H1 (cell line): ENCODE results near the gene SH2D2A. TPM values are rescaled to one million over a fixed set of nuclear protein-coding genes. Genes with fewer than 3 reads are reported as not detected.

Experiments
- CTCF ChIA-PET: fragments of 300-600 bp; sonication (Branson Sonifier 250); formaldehyde crosslinking; loops from one replicate; lab custom pipeline; 2021; ENCODE audit not compliant: partially characterized antibody; lab: Charles Lee
- POLR2A ChIA-PET: fragments of 300-600 bp; sonication (Branson Sonifier 250); formaldehyde crosslinking; loops from one replicate; lab custom pipeline; 2021; ENCODE audit warnings: inconsistent platforms; ENCODE audit not compliant: partially characterized antibody; lab: Charles Lee
- DNase-seq, 2 experiments: peaks; one replicate each; pipeline versions ENCODE4 v3.0.0 to v3.0.0-alpha.2; 2010 to 2022; ENCODE audit warnings: low spot score in 2 of 2, low read depth in 1 of 2, mixed read lengths in 1 of 2
- FAIRE-seq: peaks from 2 replicates; lab custom pipeline; 2011; peaks lifted over from hg19 to GRCh38; lab: Jason Lieb, UNC
- H2AFZ ChIP-seq: 2 replicates; pipeline ENCODE4 v1.8.1; 2012; ENCODE audit warnings: low read length, inconsistent platforms
- H2AK5ac ChIP-seq: 2 replicates; pipeline ENCODE4 v1.6.1; 2013; ENCODE audit warnings: low read depth, low read length
- H2BK120ac ChIP-seq: replicated peaks from 2 replicates; pipeline ENCODE3; 2013; ENCODE audit warnings: low read depth, low read length, inconsistent platforms
- H2BK12ac ChIP-seq: 2 replicates; pipeline ENCODE4 v1.6.1; 2013; ENCODE audit warnings: low read depth, low read length
- H2BK15ac ChIP-seq: 2 replicates; pipeline ENCODE4 v1.6.1; 2013; ENCODE audit warnings: low read length
- H2BK20ac ChIP-seq: 2 replicates; pipeline ENCODE4 v1.6.1; 2013; ENCODE audit warnings: low read length
- H2BK5ac ChIP-seq: 2 replicates; pipeline ENCODE4 v1.6.1; 2013; ENCODE audit warnings: low read depth, low read length
- H3K14ac ChIP-seq: 2 replicates; pipeline ENCODE4 v1.6.1; 2013; ENCODE audit warnings: inconsistent platforms; ENCODE audit not compliant: insufficient read length
- H3K18ac ChIP-seq: 2 replicates; pipeline ENCODE4 v1.6.1; 2013; ENCODE audit warnings: low read length; ENCODE audit errors: extremely low read depth
- H3K23ac ChIP-seq: 2 replicates; pipeline ENCODE4 v1.6.1; 2013; ENCODE audit warnings: inconsistent platforms; ENCODE audit not compliant: insufficient read length
- H3K23me2 ChIP-seq: 2 replicates; pipeline ENCODE4 v1.6.1; 2013; ENCODE audit warnings: low read depth, low read length
- H3K27ac ChIP-seq: 2 replicates; pipeline ENCODE4 v1.6.1; 2011; ENCODE audit warnings: low read depth, low read length, inconsistent platforms
- H3K27me3 ChIP-seq, 4 experiments: replicated peaks in 1 of 4; 1 replicate in 1 of 4; 2 replicates in 3 of 4; pipeline versions ENCODE4 v1.6.1 to v1.8.1; 2011 to 2013; ENCODE audit warnings: low read length in 3 of 4, mild to moderate bottlenecking in 3 of 4, inconsistent platforms in 2 of 4, mixed read lengths in 2 of 4, moderate library complexity in 1 of 4; ENCODE audit not compliant: control insufficient read depth in 3 of 4, insufficient read depth in 3 of 4; ENCODE audit errors: extremely low read depth in 1 of 4
- H3K36me3 ChIP-seq, 4 experiments: 2 replicates each; pipeline versions ENCODE4 v1.6.1 to v1.8.1; 2011 to 2013; ENCODE audit warnings: mild to moderate bottlenecking in 4 of 4, low read length in 3 of 4, moderate library complexity in 2 of 4, control low read depth in 1 of 4, inconsistent platforms in 1 of 4; ENCODE audit not compliant: insufficient read depth in 4 of 4, control insufficient read depth in 2 of 4
- H3K4ac ChIP-seq: replicated peaks from 2 replicates; pipeline ENCODE3; 2013; ENCODE audit warnings: low read length, low read depth, mixed read lengths, inconsistent platforms; ENCODE audit not compliant: insufficient read length
- H3K4me1 ChIP-seq, 4 experiments: replicated peaks in 1 of 4; 1 replicate in 1 of 4; 2 replicates in 3 of 4; pipeline versions ENCODE4 v1.6.1 to v1.8.1; 2011 to 2013; ENCODE audit warnings: low read length in 3 of 4, inconsistent platforms in 2 of 4, mixed read lengths in 1 of 4; ENCODE audit not compliant: insufficient read depth in 4 of 4, control insufficient read depth in 3 of 4
- H3K4me2 ChIP-seq, 2 experiments: 2 replicates each; pipeline versions ENCODE4 v1.6.1 to v1.8.1; 2011 to 2013; ENCODE audit warnings: low read depth in 2 of 2, low read length in 2 of 2, control low read depth in 1 of 2, inconsistent platforms in 1 of 2, mild to moderate bottlenecking in 1 of 2; ENCODE audit not compliant: insufficient read depth in 1 of 2
- H3K4me3 ChIP-seq, 4 experiments: fragments of 200-600, 300-600 bp in 1 of 4; sonication (generic), shearing (Covaris generic), sonication (Bioruptor Twin) in 1 of 4; 2 replicates each; pipeline versions ENCODE4 v1.5.1 to v1.8.1; 2011 to 2016; ENCODE audit warnings: low read length in 4 of 4, low read depth in 3 of 4, control low read depth in 2 of 4, inconsistent platforms in 2 of 4, mild to moderate bottlenecking in 2 of 4, mixed read lengths in 1 of 4, moderate library complexity in 1 of 4; ENCODE audit not compliant: insufficient read depth in 2 of 4; ENCODE audit errors: extremely low read depth in 1 of 4
- H3K56ac ChIP-seq: replicated peaks from 2 replicates; pipeline ENCODE3; 2013; ENCODE audit warnings: low read depth, mild to moderate bottlenecking, mixed read lengths, low read length, inconsistent platforms; ENCODE audit not compliant: insufficient read length
- H3K79me1 ChIP-seq: 2 replicates; pipeline ENCODE4 v1.6.1; 2013; ENCODE audit warnings: low read depth, low read length, control low read depth
- H3K79me2 ChIP-seq, 2 experiments: 2 replicates each; pipeline versions ENCODE4 v1.6.1 to v1.8.1; 2012 to 2013; ENCODE audit warnings: low read length in 2 of 2, mild to moderate bottlenecking in 2 of 2, inconsistent platforms in 1 of 2; ENCODE audit not compliant: insufficient read depth in 2 of 2, control insufficient read depth in 1 of 2
- H3K9ac ChIP-seq, 4 experiments: replicated peaks in 1 of 4; 1 replicate in 1 of 4; 2 replicates in 3 of 4; pipeline versions ENCODE4 v1.6.1 to v1.8.1; 2011 to 2013; ENCODE audit warnings: low read depth in 3 of 4, low read length in 3 of 4, control low read depth in 2 of 4, mild to moderate bottlenecking in 2 of 4, moderate library complexity in 2 of 4, inconsistent platforms in 1 of 4; ENCODE audit errors: extremely low read depth in 1 of 4
- H3K9me3 ChIP-seq, 2 experiments: 2 replicates each; pipeline versions ENCODE4 v1.6.1 to v1.8.1; 2012 to 2013; ENCODE audit warnings: mild to moderate bottlenecking in 2 of 2, moderate library complexity in 2 of 2, control low read depth in 1 of 2, inconsistent platforms in 1 of 2, low read depth in 1 of 2, low read length in 1 of 2, mixed read lengths in 1 of 2; ENCODE audit not compliant: insufficient read depth in 2 of 2
- H4K20me1 ChIP-seq, 2 experiments: replicated peaks in 1 of 2; 2 replicates each; pipeline versions ENCODE3 to v1.8.1; 2011 to 2013; ENCODE audit warnings: inconsistent platforms in 2 of 2, low read length in 2 of 2, mild to moderate bottlenecking in 1 of 2; ENCODE audit not compliant: insufficient read depth in 2 of 2, control insufficient read depth in 1 of 2
- H4K5ac ChIP-seq: 2 replicates; pipeline ENCODE4 v1.6.1; 2013; ENCODE audit warnings: low read length, low read depth, mixed read lengths, inconsistent platforms; ENCODE audit not compliant: insufficient read length
- H4K8ac ChIP-seq: 2 replicates; pipeline ENCODE4 v1.8.0; 2013; ENCODE audit warnings: mild to moderate bottlenecking, moderate library complexity, low read length, inconsistent platforms; ENCODE audit not compliant: insufficient read depth; ENCODE audit errors: extremely low read depth
- H4K91ac ChIP-seq: replicated peaks from 2 replicates; pipeline ENCODE3; 2013; ENCODE audit warnings: low read length, mixed read lengths, inconsistent platforms; ENCODE audit not compliant: insufficient read length
- ASH2L ChIP-seq: fragments of 200-600, 300-600 bp; sonication (generic); IDR thresholded peaks from one replicate; pipeline ENCODE4 v1.7.1; 2017; ENCODE audit warnings: low read length
- EGR1 ChIP-seq: IDR thresholded peaks from 2 replicates; pipeline ENCODE4 v1.6.1; 2011; ENCODE audit warnings: low read depth, low read length, borderline replicate concordance
- GABPA ChIP-seq: IDR thresholded peaks from 2 replicates; pipeline ENCODE4 v1.6.1; 2011; ENCODE audit warnings: mild to moderate bottlenecking, low read length, moderate library complexity, borderline replicate concordance; ENCODE audit not compliant: insufficient read depth
- GTF2F1 ChIP-seq: IDR thresholded peaks from 2 replicates; pipeline ENCODE4 v1.6.1; 2012; ENCODE audit warnings: low read depth, low read length, improper control_type of control experiment, borderline replicate concordance
- JUN ChIP-seq: IDR thresholded peaks from 2 replicates; pipeline ENCODE4 v1.6.1; 2011; ENCODE audit warnings: low read depth, mild to moderate bottlenecking, improper control_type of control experiment, low read length
- JUND ChIP-seq: IDR thresholded peaks from 2 replicates; pipeline ENCODE4 v1.6.1; 2011; ENCODE audit warnings: mild to moderate bottlenecking, improper control_type of control experiment, low read length
- KDM1A ChIP-seq: fragments of 200-600, 300-600 bp; sonication (generic); IDR thresholded peaks from 2 replicates; pipeline ENCODE4 v1.7.1; 2016; ENCODE audit warnings: mild to moderate bottlenecking, low read length, borderline replicate concordance
- MAFK ChIP-seq: IDR thresholded peaks from 2 replicates; pipeline ENCODE4 v1.6.1; 2012; ENCODE audit warnings: low read depth, mild to moderate bottlenecking, improper control_type of control experiment, low read length
- NANOG ChIP-seq: IDR thresholded peaks from 2 replicates; pipeline ENCODE4 v1.6.1; 2011; ENCODE audit warnings: low read length, low read depth, mild to moderate bottlenecking, inconsistent platforms; ENCODE audit not compliant: insufficient read depth, poor library complexity, severe bottlenecking
- RBBP5 ChIP-seq: IDR thresholded peaks from 2 replicates; pipeline ENCODE4 v1.7.1; 2012; ENCODE audit warnings: low read depth, mild to moderate bottlenecking, inconsistent platforms, low read length, moderate library complexity, borderline replicate concordance
- WGBS, 2 experiments: shearing (Covaris generic) in 1 of 2; methylation state at CpG; one replicate each; pipeline versions ENCODE4 v1.1.6 to v1.1.7; 2013 to 2015; ENCODE audit warnings: low lambda C conversion rate in 2 of 2, mixed read lengths in 2 of 2, inconsistent platforms in 1 of 2, low coverage in 1 of 2, missing lambda C conversion rate in 1 of 2; ENCODE audit not compliant: insufficient replicate concordance in 2 of 2, insufficient coverage in 1 of 2, insufficient read length in 1 of 2; ENCODE audit errors: extremely low coverage in 1 of 2, missing lambda C conversion rate in 1 of 2; 5-methylcytosine and 5-hydroxymethylcytosine counted together
- polyA plus RNA-seq, 7 experiments: library from polyadenylated mRNA; depleted of rRNA in 3 of 7; stranded (reverse) in 5 of 7; unstranded in 2 of 7; fragments of >200 nt in 5 of 7; fragments of 200-250 nt in 2 of 7; gene quantifications; 1 replicate in 5 of 7; 2 replicates in 1 of 7; 4 replicates in 1 of 7; pipeline versions ENCODE4 v1.2.1 to v1.2.3, GENCODE V29; 2011 to 2013; ENCODE audit warnings: missing spikeins in 2 of 7, mixed read lengths in 2 of 7
- total RNA-seq: library from RNA; stranded (reverse); fragmentation: NEBNext Ultra II Directional; extraction: Animal tissue kit (Norgen Biotek cat#: 25700); gene quantifications from 2 replicates; pipeline ENCODE4 v1.2.1, GENCODE V29; 2021

The SH2D2A gene
- total and polyA plus RNA-seq, 2 of the 8 experiments (the other 6 are each of a cell fraction or from before 2014, with no cell fraction given), result 3.3 to 7.9 TPM

- Histone ChIP-seq H2AK5ac (peak within 1 kb of the TSS; percentile 83; the same call in 1 of the 2 replicates), H3K18ac (peak within 1 kb of the TSS; percentile 72), H4K8ac (peak within 1 kb of the TSS; percentile 95; the same call in 1 of the 2 replicates), H3K9me3 (no peaks in the 10 kb centered on the region), H4K5ac (peak within 1 kb of the TSS; percentile 45), H4K91ac (peak within 1 kb of the TSS; percentile 4), H3K27ac (peak within 1 kb of the TSS; percentile 86), H3K36me3 (peaks cover 0 to 8% (median 2%) of the 10 kb centered on the region in 4 experiments; a peak in 3 of 8 replicates), H3K14ac (no peak within 1 kb of the TSS), H2AFZ (peak within 1 kb of the TSS; percentile 54), H4K20me1 (peaks cover 10 to 18% of the 10 kb centered on the region in 2 experiments), H3K23ac (no peak within 1 kb of the TSS), H2BK5ac (peak within 1 kb of the TSS; percentile 94), H3K4me1 (peaks cover 0 to 16% (median 6%) of the 10 kb centered on the region in 4 experiments; a peak in 5 of 7 replicates), H3K4me2 (peak within 1 kb of the TSS; percentile 96 to 97), H3K79me1 (peaks cover 10% of the 10 kb centered on the region), H2BK20ac (no peak within 1 kb of the TSS), H2BK120ac (no peak within 1 kb of the TSS), H3K56ac (peak within 1 kb of the TSS; percentile 27), H3K27me3 (no peaks in the 10 kb centered on the region), H3K9ac (peak within 1 kb of the TSS; percentile 91 to 96 (median 93)), H3K4ac (no peak within 1 kb of the TSS), H2BK12ac (peak within 1 kb of the TSS; percentile 75; the same call in 1 of the 2 replicates), H3K4me3 (peak within 1 kb of the TSS; percentile 67 to 97 (median 86)), H3K23me2 (peaks cover 11% of the 10 kb centered on the region), H3K79me2 (peaks cover 29 to 44% of the 10 kb centered on the region in 2 experiments), H2BK15ac (0 out of 2 replicates have a peak within 1 kb of the TSS, but pooled peaks have one; percentile 13)
- ChIA-PET POLR2A (interaction anchor here (0.6 to 8.2 kb wide), 27 partner anchors 10 to 176 kb away, joined by 3 to 121 read pairs (median 5); partner anchors contain the start of genes CRABP2, GPATCH4, HDGF and ISG20L2), CTCF (interaction anchor here (1.0 to 11.7 kb wide), 7 partner anchors 15 to 123 kb away, joined by 3 to 100 read pairs (median 4); partner anchors contain the start of genes ISG20L2 and METTL25B)
- DNase-seq, result peak; percentile 94 to 98
- 0% methylated on average over 47 of the region's 50 CpGs; no CpG with 5 or more reads in 1 of the 2 experiments for WGBS, 2 experiments
- peak; percentile 94 for FAIRE-seq
- TF ChIP-seq GABPA, result no peak
- TF ChIP-seq JUND, result no peak; the same call in 1 of the 2 replicates
- no peak for TF ChIP-seq NANOG
- TF ChIP-seq KDM1A, result no peak
- no peak for TF ChIP-seq JUN
- TF ChIP-seq MAFK, result no peak
- TF ChIP-seq GTF2F1, result no peak
- peak; percentile 81 for TF ChIP-seq ASH2L
- no peak; the same call in 1 of the 2 replicates for TF ChIP-seq RBBP5
- TF ChIP-seq EGR1, result no peak
Measured at GRCh38 chr1:156767101-156767878, 49.4 kb downstream of the SH2D2A start, which contains the start of gene PRCC. TSS of gene PRCC (plus strand) at chr1:156767535. CDS start at chr1:156767772, 237 bp downstream.
